Ishikawa (cell line): ENCODE measurements around the gene ADAM19.

Source experiments
- CEBPB ChIP-seq: IDR thresholded peaks from 2 replicates; pipeline ENCODE4 v1.6.1; 2012
- CREB1 ChIP-seq: IDR thresholded peaks from 2 replicates; pipeline ENCODE4 v1.6.1; 2012; ENCODE audit warnings: low read depth
- EGR1 ChIP-seq: IDR thresholded peaks from 2 replicates; pipeline ENCODE4 v1.6.1; 2012
- EP300 ChIP-seq: IDR thresholded peaks from 2 replicates; pipeline ENCODE4 v1.6.1; 2012; ENCODE audit warnings: borderline replicate concordance
- FOXM1 ChIP-seq: IDR thresholded peaks from 2 replicates; pipeline ENCODE4 v1.6.1; 2012; ENCODE audit warnings: low read depth, borderline replicate concordance
- MAX ChIP-seq: IDR thresholded peaks from 2 replicates; pipeline ENCODE4 v1.6.1; 2012
- NFIC ChIP-seq: IDR thresholded peaks from 2 replicates; pipeline ENCODE4 v1.6.1; 2012
- RAD21 ChIP-seq: IDR thresholded peaks from 2 replicates; pipeline ENCODE4 v1.6.1; 2012; ENCODE audit warnings: low read depth
- REST ChIP-seq: IDR thresholded peaks from 2 replicates; pipeline ENCODE4 v1.6.1; 2012; ENCODE audit warnings: low read depth, mild to moderate bottlenecking
- TAF1 ChIP-seq: IDR thresholded peaks from 2 replicates; pipeline ENCODE4 v1.6.1; 2012; ENCODE audit warnings: low read depth, mild to moderate bottlenecking
- TCF12 ChIP-seq: IDR thresholded peaks from 2 replicates; pipeline ENCODE4 v1.6.1; 2012; ENCODE audit warnings: low read depth
- TEAD4 ChIP-seq: IDR thresholded peaks from 2 replicates; pipeline ENCODE4 v1.6.1; 2012
- USF1 ChIP-seq: IDR thresholded peaks from 2 replicates; pipeline ENCODE4 v1.6.1; 2012
- YY1 ChIP-seq: IDR thresholded peaks from 2 replicates; pipeline ENCODE4 v1.6.1; 2012; ENCODE audit warnings: low read depth
- ZBTB7A ChIP-seq: IDR thresholded peaks from 2 replicates; pipeline ENCODE4 v1.6.1; 2012; ENCODE audit warnings: low read depth

Gene ADAM19

GRCh38 chr5:157492886-157493285 lies 82.7 kb downstream of the ADAM19 start:
- TF ChIP-seq NFIC (no peak), FOXM1 (no peak), TCF12 (no peak), CEBPB (no peak), USF1 (no peak), ZBTB7A (no peak), EP300 (no peak), REST (no peak), TAF1 (no peak)

- TF ChIP-seq CEBPB (no peak), TAF1 (no peak), TCF12 (no peak), EGR1 (no peak), RAD21 (no peak), CREB1 (no peak), EP300 (no peak), ZBTB7A (no peak), FOXM1 (no peak), TEAD4 (no peak), NFIC (no peak), YY1 (no peak), REST (no peak), USF1 (no peak), MAX (no peak)
Measured at GRCh38 chr5:157491471-157491995, 84.0 kb downstream of the ADAM19 start.

- TF ChIP-seq RAD21, result no peak
Measured at GRCh38 chr5:157487358-157487757, 88.2 kb downstream of the ADAM19 start.

GRCh38 chr5:157486861-157487260 lies 88.7 kb downstream of the ADAM19 start:
- TF ChIP-seq CREB1, result no peak
- TF ChIP-seq TCF12, result no peak
- no peak for TF ChIP-seq CEBPB
- TF ChIP-seq USF1, result no peak
- TF ChIP-seq NFIC, result no peak
- no peak for TF ChIP-seq MAX
- TF ChIP-seq RAD21, result no peak
- TF ChIP-seq YY1, result no peak
- TF ChIP-seq REST, result no peak
- no peak for TF ChIP-seq FOXM1
- no peak for TF ChIP-seq TAF1
- no peak for TF ChIP-seq TEAD4
- no peak for TF ChIP-seq EGR1
- TF ChIP-seq EP300, result no peak
- TF ChIP-seq ZBTB7A, result no peak
